ENCODE results near the gene SLC17A2.
"Not testable (repeated sequence)": the region's sequence is repeated elsewhere in the genome, so short reads cannot be mapped to it uniquely, and the experiment has no call there.

SLC17A2 gene

DNA sequence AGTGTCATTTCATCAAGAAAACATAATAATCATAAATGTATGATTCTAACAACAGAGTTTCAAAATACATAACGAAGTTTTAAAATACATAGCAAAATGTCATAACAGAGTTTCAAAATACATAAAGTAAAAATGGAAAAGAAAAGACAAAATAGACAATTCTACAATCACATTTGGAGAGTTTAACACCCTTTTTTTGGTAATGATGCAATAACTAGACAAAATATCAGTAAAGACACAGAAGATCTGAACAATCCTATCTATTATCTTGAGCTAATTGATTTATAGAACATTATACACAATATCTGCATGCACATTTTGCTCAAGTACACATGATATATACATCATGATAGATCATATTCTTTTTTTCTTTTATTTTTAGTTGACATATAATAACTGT, 13.4 kb upstream of the SLC17A2 start:
- no peak for TF ChIP-seq ZNF274 (IDR thresholded peaks at IDR 0.05; ENCODE audit: low read depth, low read length)
- H3K4me3 ChIP-seq (ENCODE audit: low read length), result no peak overlapping the region

DNA sequence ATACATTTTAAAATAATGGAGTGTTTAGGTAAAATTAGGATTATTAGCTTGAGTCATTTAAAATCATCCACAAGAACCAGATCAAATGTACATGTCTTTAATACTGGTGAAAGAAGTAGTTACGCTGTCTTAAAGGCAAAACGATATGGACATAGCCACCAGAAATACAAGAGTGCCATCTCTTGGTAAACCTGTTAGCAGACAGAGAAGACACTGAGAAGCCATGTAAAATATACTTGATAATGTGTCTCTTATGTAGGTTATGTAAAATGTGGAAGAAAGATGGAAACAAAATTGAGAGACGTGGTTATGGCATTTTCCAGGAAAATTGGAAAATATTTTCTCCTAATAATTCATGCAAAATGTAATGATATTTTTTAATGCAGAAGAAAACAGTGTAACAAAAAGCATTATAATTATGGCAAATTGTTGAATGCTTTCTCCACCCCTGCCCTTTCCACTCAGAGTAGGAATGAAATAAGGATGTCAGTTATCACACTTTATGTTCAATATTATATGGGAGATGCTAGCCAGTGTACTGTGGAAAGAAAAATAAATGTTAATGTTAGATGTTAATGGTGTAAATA, 12.2 kb upstream of the SLC17A2 start:
- no peak overlapping the region for H3K4me3 ChIP-seq (ENCODE audit: low read length)
- no peak for TF ChIP-seq ZNF274 (IDR thresholded peaks at IDR 0.05; ENCODE audit: low read depth, low read length)

DNA sequence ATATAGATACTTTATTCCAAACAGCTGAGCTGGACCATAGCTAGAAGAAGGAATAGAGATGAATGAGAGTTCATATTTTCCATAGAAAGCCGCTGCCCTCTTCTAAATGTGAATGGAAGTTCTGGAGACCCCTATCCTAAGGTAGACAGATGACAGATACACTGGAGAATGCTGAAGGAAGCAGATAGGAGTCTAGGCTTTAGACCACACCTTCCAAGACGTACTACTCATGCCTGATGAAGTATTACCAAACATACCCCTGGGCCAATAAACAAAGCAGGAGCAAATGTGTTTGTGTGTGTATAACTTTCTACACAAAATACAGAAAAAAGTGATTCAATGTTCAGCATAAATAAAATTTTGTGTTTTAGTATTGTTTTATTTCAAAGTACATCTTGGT, 9.1 kb upstream of the SLC17A2 start:
- no peak overlapping the region for H3K4me3 ChIP-seq (ENCODE audit: low read length)
- TF ChIP-seq ZNF274 (IDR thresholded peaks at IDR 0.05; ENCODE audit: low read depth, low read length), result no peak

DNA sequence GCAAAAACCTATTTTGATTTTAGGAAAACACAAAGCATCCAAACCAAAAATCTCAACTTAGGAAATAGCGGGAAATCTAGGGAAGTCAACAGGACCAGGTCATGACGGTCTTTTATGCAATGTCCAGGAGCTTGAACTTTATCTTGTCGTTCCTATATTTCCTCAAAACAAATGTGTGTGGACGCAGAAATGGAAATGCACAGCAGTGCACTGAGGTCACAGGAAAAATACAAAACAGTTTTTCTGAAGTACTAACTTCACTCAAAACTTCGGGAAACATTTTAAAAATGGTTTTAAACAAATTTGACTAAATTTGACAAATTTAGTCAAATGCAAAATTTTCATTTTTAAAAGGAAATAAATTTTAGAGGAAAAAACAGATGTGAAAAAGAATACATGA, 5.5 kb upstream of the SLC17A2 start:
- no peak for TF ChIP-seq ZNF274 (IDR thresholded peaks at IDR 0.05; ENCODE audit: low read depth, low read length)

DNA sequence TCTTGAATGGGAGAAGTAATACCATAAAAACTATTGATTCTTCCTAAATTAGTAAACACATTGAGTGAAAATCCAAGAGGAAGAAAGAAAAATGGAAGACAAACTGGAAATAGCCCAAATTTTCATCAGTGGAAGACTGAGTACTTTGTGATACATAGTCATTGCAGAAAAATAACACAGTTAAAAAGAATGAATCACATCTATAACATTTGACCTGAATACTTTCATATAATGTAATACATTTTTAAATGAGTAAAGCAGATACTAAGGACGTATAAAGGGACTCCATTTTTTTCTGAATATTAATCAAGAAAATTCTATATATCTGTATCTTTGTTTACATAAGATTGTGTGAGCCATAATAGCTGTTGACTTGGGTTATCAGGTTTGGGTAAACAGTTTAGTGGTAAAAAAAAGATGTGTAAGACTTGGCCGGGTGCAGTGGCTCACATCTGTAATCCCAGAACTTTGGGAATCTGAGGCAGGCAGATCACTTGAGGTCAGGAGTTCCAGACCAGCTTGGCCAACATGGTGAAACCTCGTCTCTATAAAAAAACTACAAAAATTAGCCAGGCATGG, 4.3 kb upstream of the SLC17A2 start:
- H3K4me3 ChIP-seq (ENCODE audit: low read length), result no peak overlapping the region
- no peak for TF ChIP-seq ZNF274 (IDR thresholded peaks at IDR 0.05; ENCODE audit: low read depth, low read length)

More for the DNA sequence above, 5.5 kb upstream of the SLC17A2 start:
- no peak overlapping the region for H3K4me3 ChIP-seq (ENCODE audit: low read length)

DNA sequence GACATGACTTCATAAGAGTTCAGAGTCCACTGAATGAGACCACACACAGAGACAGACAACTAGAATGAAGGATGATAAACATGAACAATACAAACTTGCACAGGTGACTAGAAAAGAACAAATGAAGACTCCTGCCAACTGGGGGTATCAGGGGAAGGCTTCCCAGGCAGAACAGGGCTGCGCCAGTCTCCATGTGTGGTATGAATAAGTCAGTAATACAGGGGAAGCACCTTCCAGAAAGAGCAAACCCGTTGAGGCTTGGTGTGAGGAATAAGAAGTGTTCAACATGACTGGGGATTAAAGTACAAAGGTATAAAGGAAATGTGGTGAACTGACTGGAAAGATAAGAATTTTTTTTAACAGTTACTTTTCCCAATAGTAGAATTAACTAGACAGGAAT, 3.7 kb upstream of the SLC17A2 start:
- H3K4me3 ChIP-seq (ENCODE audit: low read length), result no peak overlapping the region
- TF ChIP-seq ZNF274 (IDR thresholded peaks at IDR 0.05; ENCODE audit: low read depth, low read length), result no peak

DNA sequence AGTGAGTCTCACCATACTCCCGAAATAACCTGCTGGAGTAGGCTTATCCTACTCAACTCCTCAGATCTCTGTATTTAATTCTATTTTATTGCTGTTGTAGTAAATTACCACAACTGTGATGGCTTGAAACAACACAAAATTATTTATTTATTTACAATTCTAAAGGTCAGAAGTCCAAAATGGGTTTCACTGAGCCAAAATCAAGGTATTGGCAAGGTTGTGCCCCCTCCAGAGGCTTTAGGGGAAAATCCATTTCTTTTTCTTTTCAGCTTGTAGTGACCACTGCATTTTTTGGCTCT, 869 bp upstream of the SLC17A2 start:
- TF ChIP-seq ZNF274 (IDR thresholded peaks at IDR 0.05; ENCODE audit: low read depth, low read length), result no peak
- H3K4me3 ChIP-seq (ENCODE audit: low read length), result no peak overlapping the region

DNA sequence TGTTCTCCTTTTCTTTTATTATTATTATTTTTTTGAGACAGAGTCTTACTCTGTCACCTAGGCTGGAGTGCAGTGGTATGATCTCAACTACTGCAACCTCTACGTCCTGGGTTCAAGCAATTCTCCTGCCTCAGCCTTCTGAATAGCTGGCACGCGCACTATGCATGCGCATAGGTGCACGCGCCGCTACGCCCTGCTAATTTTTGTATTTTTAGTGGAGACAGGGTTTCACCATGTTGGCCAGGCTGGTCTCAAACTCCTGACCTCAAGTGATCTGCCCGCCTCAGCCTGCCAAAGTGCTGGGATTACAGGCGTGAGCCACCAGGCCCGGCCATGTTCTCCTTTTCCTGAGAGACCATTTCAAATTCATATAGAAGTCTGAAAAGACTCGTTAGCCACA, 706 bp downstream of the SLC17A2 start:
- not testable (repeated sequence) for H3K4me3 ChIP-seq (ENCODE audit: low read length)

DNA sequence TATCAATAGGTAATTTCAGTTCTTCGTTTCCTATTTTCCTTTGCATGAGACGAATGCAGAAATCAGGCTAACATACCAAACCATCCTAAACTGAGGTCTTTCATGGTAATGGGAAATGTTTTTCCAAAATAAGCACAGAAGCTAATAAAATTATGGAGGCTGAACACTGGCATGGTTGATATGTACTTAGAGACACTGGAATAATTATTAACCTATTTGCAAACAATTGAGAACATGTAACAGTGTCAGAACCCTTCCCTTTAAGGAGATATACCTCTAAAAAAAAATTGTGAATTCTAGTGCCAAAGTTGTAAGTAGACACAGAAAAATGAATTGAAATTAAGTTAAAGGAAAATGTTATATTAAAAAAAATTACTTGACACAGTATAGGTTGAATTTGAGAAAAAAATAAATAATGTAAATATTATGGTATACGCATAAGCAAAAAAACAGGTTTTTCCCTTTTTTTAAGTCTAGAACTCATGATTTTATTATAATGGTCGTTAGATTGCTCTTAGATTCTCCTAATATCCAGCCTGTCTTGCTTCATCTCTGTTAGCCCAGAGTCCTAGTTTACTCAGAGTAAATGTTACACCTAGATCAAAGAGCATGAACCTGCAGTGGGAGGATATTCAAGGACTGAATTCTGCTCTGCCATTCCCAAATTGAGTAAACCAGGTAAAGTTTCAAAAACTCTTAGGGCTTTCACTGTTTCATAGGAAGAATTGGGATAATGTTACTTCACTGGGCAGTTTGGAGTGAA, 1.7 kb downstream of the SLC17A2 start:
- H3K4me3 ChIP-seq (ENCODE audit: low read length), result no peak overlapping the region
- no peak for TF ChIP-seq ZNF274 (IDR thresholded peaks at IDR 0.05; ENCODE audit: low read depth, low read length)

DNA sequence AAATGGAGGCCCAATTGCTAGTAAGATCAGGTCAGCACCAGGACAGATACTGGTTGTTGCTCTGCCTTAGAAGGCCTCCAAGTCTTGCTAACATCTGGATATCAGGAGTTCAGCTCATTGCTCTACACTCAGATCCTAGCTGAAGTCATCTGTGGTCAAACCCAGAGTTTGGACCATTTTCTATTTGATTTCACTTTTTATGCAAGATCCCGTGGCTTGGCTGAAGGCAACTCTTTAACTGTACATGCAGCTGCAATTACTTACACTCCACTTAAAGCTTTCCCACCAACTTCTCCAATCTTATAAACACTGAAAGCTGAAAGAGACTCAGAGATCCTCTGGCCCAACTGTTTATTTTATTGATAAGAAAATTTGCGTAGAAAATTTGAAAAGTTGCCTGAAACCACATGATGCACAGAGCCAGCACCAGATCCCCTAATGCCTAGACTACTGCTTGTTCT, 2.7 kb downstream of the SLC17A2 start:
- H3K4me3 ChIP-seq (ENCODE audit: low read length), result no peak overlapping the region
- TF ChIP-seq ZNF274 (IDR thresholded peaks at IDR 0.05; ENCODE audit: low read depth, low read length), result no peak

DNA sequence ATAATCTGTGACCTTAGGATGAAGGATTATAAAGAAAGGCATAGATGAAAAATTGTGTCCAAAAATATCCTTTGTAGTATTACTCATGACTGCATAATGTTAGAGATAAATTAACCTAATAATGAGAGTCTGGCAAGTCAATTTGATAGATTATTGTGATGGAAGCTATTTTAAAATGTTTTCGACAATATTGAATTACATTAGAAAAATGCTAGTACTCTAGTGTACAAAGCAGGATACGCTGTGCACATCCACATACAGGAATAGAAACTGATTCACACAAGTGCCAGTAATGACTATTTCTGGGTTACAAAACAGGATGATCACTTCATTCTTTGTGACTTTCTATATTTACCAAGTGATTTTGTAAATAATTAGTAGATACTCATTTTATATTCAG, 3.3 kb downstream of the SLC17A2 start:
- no peak for TF ChIP-seq ZNF274 (IDR thresholded peaks at IDR 0.05; ENCODE audit: low read depth, low read length)
- no peak overlapping the region for H3K4me3 ChIP-seq (ENCODE audit: low read length)

DNA sequence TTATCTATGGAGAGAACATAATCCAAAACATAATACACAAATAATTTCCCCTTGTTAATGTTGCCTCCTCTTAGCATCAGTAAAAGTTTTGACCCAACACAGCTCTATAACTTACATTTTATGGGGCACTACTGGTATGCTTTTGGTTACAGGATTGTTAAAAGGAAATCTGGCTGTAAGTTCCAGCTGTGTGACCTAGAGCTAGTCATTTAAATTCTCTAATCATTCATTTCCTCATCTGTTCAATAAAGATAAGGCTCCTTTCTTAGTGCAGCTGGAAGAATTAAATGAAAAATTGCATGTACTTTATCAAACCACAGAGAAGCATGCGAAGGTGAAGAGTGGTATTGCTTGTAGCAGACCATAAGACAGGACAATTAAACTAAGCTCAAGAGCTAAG, 4.6 kb downstream of the SLC17A2 start:
- no peak overlapping the region for H3K4me3 ChIP-seq (ENCODE audit: low read length)
- no peak for TF ChIP-seq ZNF274 (IDR thresholded peaks at IDR 0.05; ENCODE audit: low read depth, low read length)

DNA sequence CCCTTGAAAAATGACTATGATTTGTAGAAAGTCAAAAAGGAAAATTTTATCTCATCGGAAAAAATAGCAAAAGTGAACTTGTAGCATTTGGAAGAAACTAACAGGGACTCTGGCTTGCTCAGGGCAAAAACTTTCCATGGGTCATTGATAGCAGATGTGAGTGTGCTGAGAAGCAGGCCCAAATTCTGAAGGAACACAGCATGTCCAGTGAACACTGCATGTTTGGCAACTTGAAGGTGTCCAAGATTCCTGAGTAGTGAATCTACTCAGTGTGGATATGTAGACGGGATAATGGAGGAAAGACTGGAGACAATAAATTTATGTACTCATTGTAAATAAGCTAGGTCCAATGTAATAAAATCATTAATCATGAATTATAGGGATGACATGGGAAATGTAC, 8.2 kb downstream of the SLC17A2 start:
- no peak overlapping the region for H3K4me3 ChIP-seq (ENCODE audit: low read length)
- no peak for TF ChIP-seq ZNF274 (IDR thresholded peaks at IDR 0.05; ENCODE audit: low read depth, low read length)

DNA sequence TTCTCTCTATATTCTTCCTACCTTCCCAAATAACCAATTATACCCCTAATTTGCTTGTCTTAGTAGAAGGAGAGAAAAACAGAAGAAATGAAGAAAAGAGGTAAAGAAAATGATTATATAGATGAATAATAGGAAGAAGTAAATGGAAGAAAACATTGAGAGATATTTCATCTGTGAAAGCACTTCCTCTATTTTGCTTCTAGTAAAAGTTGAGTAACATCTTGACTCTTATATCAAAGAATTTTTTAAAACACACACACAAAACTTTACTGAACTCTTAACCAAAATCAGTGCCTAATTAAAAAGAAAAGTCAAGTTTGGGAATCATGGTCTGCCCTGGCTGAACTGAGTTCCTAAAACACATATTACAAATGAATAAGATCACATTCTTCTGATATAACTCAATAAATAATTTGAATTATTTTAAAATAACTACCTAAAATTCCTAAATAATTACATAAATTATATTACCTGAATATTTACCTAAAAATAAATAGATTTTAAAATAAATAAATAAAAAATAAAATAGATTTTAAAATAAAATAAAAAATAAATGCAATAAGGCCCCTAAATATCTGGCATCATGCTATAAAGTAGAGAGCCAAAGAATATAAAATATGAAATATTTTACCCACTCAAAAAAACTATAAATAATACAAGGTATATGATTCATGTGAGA, 8.8 kb downstream of the SLC17A2 start:
- TF ChIP-seq ZNF274 (IDR thresholded peaks at IDR 0.05; ENCODE audit: low read depth, low read length), result no peak
- H3K4me3 ChIP-seq (ENCODE audit: low read length), result no peak overlapping the region

DNA sequence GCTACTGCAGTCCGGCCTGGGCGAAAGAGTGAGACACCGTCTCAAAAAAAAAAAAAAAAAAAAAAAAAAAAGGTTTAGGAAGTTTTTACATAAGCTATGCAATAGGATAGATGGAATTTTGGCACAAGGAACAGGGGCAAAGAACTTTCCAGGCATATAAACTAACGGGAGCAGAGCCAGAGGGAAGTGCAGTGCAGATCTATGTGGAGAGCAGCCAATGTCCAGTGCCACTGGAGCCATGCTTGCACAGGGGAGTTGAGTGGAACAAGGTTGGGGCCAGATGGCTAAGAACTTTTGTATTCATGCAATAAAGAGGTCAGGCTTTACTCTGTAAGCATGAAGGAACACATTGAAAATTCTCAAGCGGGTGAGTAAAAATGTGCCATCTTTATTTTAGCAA, 10.8 kb downstream of the SLC17A2 start:
- H3K4me3 ChIP-seq (ENCODE audit: low read length), result no peak overlapping the region
- TF ChIP-seq ZNF274 (IDR thresholded peaks at IDR 0.05; ENCODE audit: low read depth, low read length), result no peak
